ENCODE data around the gene CD8A. TPM values are rescaled to one million over a fixed set of nuclear protein-coding genes. Genes with fewer than 3 reads are reported as not detected.

The CD8A gene
- total and polyA plus RNA-seq, 4 donors, result 1.5 to 3.9 (median 3.2) TPM

- DNase-seq, result no peak
- Histone ChIP-seq H3K27me3 (ENCODE audit: control insufficient read depth in 1 of 2, insufficient read depth in 2 of 2, low read length in 1 of 2) (no peaks in the 10 kb centered on the region), H3K4me3 (ENCODE audit: low read length in 2 of 2) (no peak overlapping the region), H3K27ac (ENCODE audit: low read depth in 1 of 2, low read length in 2 of 2) (no peak overlapping the region), H3K4me1 (ENCODE audit: control insufficient read depth in 1 of 2, insufficient read depth in 2 of 2, low read length in 2 of 2) (no peaks in the 10 kb centered on the region), H3K9me3 (ENCODE audit: control insufficient read depth, low read length) (no peaks in the 10 kb centered on the region), H3K36me3 (ENCODE audit: control insufficient read depth in 1 of 2, insufficient read depth in 2 of 2, low read length in 1 of 2) (peaks cover 11 to 15% of the 10 kb centered on the region in 2 donors)
- no peak for ATAC-seq (ENCODE audit: low FRiP score)
- intact Hi-C loops (cut with DNase I), result no loop called here
- WGBS, 2 donors, result 28 to 32% methylated on average over 4 of the region's 4 CpGs
Observed at GRCh38 chr2:86775338-86775737, 15.4 kb downstream of the CD8A start.

- intact Hi-C loops (cut with DNase I), result no loop called here
- Histone ChIP-seq H3K36me3 (ENCODE audit: control insufficient read depth in 1 of 2, insufficient read depth in 2 of 2, low read length in 1 of 2) (peaks cover 11 to 15% of the 10 kb centered on the region in 2 donors), H3K27me3 (ENCODE audit: control insufficient read depth in 1 of 2, insufficient read depth in 2 of 2, low read length in 1 of 2) (no peaks in the 10 kb centered on the region), H3K4me3 (ENCODE audit: low read length in 2 of 2) (no peak overlapping the region), H3K27ac (ENCODE audit: low read depth in 1 of 2, low read length in 2 of 2) (no peak overlapping the region), H3K4me1 (ENCODE audit: control insufficient read depth in 1 of 2, insufficient read depth in 2 of 2, low read length in 2 of 2) (no peaks in the 10 kb centered on the region), H3K9me3 (ENCODE audit: control insufficient read depth, low read length) (no peaks in the 10 kb centered on the region)
- WGBS, 2 donors, result 67 to 75% methylated on average over 5 of the region's 5 CpGs
- no peak for ATAC-seq (ENCODE audit: low FRiP score)
- no peak for DNase-seq
Observed at GRCh38 chr2:86774862-86775261, 15.9 kb downstream of the CD8A start.

- Histone ChIP-seq H3K4me3 (ENCODE audit: low read length in 2 of 2) (no peak overlapping the region), H3K27ac (ENCODE audit: low read depth in 1 of 2, low read length in 2 of 2) (no peak overlapping the region), H3K36me3 (ENCODE audit: control insufficient read depth in 1 of 2, insufficient read depth in 2 of 2, low read length in 1 of 2) (peaks cover 11 to 15% of the 10 kb centered on the region in 2 donors)
Observed at GRCh38 chr2:86772611-86773010, 18.1 kb downstream of the CD8A start.

GRCh38 chr2:86770816-86771301 is 19.9 kb downstream of the CD8A start:
- no peak for ATAC-seq (ENCODE audit: low FRiP score)
- H3K36me3 ChIP-seq (ENCODE audit: control insufficient read depth in 1 of 2, insufficient read depth in 2 of 2, low read length in 1 of 2), result peaks cover 11 to 12% of the 10 kb centered on the region in 2 donors
- H3K9me3 ChIP-seq (ENCODE audit: control insufficient read depth, low read length), result no peaks in the 10 kb centered on the region
- H3K27me3 ChIP-seq (ENCODE audit: control insufficient read depth in 1 of 2, insufficient read depth in 2 of 2, low read length in 1 of 2), result no peaks in the 10 kb centered on the region
- intact Hi-C loops (cut with DNase I), result no loop called here
- no peak overlapping the region for H3K27ac ChIP-seq (ENCODE audit: low read depth in 1 of 2, low read length in 2 of 2)
- no peak for DNase-seq
- no peak overlapping the region for H3K4me3 ChIP-seq (ENCODE audit: low read length in 2 of 2)
- WGBS, 2 donors, result 89 to 93% methylated on average over 6 of the region's 6 CpGs
- H3K4me1 ChIP-seq (ENCODE audit: control insufficient read depth in 1 of 2, insufficient read depth in 2 of 2, low read length in 2 of 2), result no peaks in the 10 kb centered on the region

More at GRCh38 chr2:86772611-86773010, 18.1 kb downstream of the CD8A start:
- DNase-seq (no peak), ATAC-seq (ENCODE audit: low FRiP score) (no peak)
- WGBS, 2 donors, result 69 to 72% methylated on average over 5 of the region's 5 CpGs
- Histone ChIP-seq H3K27me3 (ENCODE audit: control insufficient read depth in 1 of 2, insufficient read depth in 2 of 2, low read length in 1 of 2) (no peaks in the 10 kb centered on the region), H3K4me1 (ENCODE audit: control insufficient read depth in 1 of 2, insufficient read depth in 2 of 2, low read length in 2 of 2) (no peaks in the 10 kb centered on the region), H3K9me3 (ENCODE audit: control insufficient read depth, low read length) (no peaks in the 10 kb centered on the region)
- intact Hi-C loops (cut with DNase I), result no loop called here

GRCh38 chr2:86769838-86770237 is 20.9 kb downstream of the CD8A start:
- Histone ChIP-seq H3K4me1 (ENCODE audit: control insufficient read depth in 1 of 2, insufficient read depth in 2 of 2, low read length in 2 of 2) (no peaks in the 10 kb centered on the region), H3K4me3 (ENCODE audit: low read length in 2 of 2) (no peak overlapping the region), H3K36me3 (ENCODE audit: control insufficient read depth in 1 of 2, insufficient read depth in 2 of 2, low read length in 1 of 2) (peaks cover 10 to 11% of the 10 kb centered on the region in 2 donors), H3K27ac (ENCODE audit: low read depth in 1 of 2, low read length in 2 of 2) (no peak overlapping the region), H3K9me3 (ENCODE audit: control insufficient read depth, low read length) (no peaks in the 10 kb centered on the region), H3K27me3 (ENCODE audit: control insufficient read depth in 1 of 2, insufficient read depth in 2 of 2, low read length in 1 of 2) (no peaks in the 10 kb centered on the region)
- no peak for ATAC-seq (ENCODE audit: low FRiP score)
- intact Hi-C loops (cut with DNase I), result no loop called here
- WGBS, 2 donors, result 89 to 90% methylated on average over 4 of the region's 4 CpGs
- no peak for DNase-seq

GRCh38 chr2:86768189-86768949 is 22.3 kb downstream of the CD8A start:
- H3K4me3 ChIP-seq (ENCODE audit: low read length in 2 of 2), result no peak overlapping the region
- H3K4me1 ChIP-seq (ENCODE audit: control insufficient read depth in 1 of 2, insufficient read depth in 2 of 2, low read length in 2 of 2), result no peaks in the 10 kb centered on the region
- H3K9me3 ChIP-seq (ENCODE audit: control insufficient read depth, low read length), result no peaks in the 10 kb centered on the region
- DNase-seq (no peak), ATAC-seq (ENCODE audit: low FRiP score) (no peak)
- intact Hi-C loops (cut with DNase I), result no loop called here
- WGBS, 2 donors, result 80 to 84% methylated on average over 5 of the region's 5 CpGs
- no peak overlapping the region for H3K27ac ChIP-seq (ENCODE audit: low read depth in 1 of 2, low read length in 2 of 2)
- H3K27me3 ChIP-seq (ENCODE audit: control insufficient read depth in 1 of 2, insufficient read depth in 2 of 2, low read length in 1 of 2), result no peaks in the 10 kb centered on the region
- peaks cover 9 to 11% of the 10 kb centered on the region in 2 donors for H3K36me3 ChIP-seq (ENCODE audit: control insufficient read depth in 1 of 2, insufficient read depth in 2 of 2, low read length in 1 of 2)

- H3K9me3 ChIP-seq (ENCODE audit: control insufficient read depth, low read length), result no peaks in the 10 kb centered on the region
- no peak for ATAC-seq (ENCODE audit: low FRiP score)
- no peaks in the 10 kb centered on the region for H3K27me3 ChIP-seq (ENCODE audit: control insufficient read depth in 1 of 2, insufficient read depth in 2 of 2, low read length in 1 of 2)
- intact Hi-C loops (cut with DNase I), result no loop called here
- no peak for DNase-seq
- H3K27ac ChIP-seq (ENCODE audit: low read depth in 1 of 2, low read length in 2 of 2), result no peak overlapping the region
- no peaks in the 10 kb centered on the region for H3K4me1 ChIP-seq (ENCODE audit: control insufficient read depth in 1 of 2, insufficient read depth in 2 of 2, low read length in 2 of 2)
- H3K4me3 ChIP-seq (ENCODE audit: low read length in 2 of 2), result no peak overlapping the region
- 65 to 85% methylated on average over 1 of the region's 1 CpG for WGBS, 2 donors
- no peaks in the 10 kb centered on the region for H3K36me3 ChIP-seq (ENCODE audit: control insufficient read depth in 1 of 2, insufficient read depth in 2 of 2, low read length in 1 of 2)
Observed at GRCh38 chr2:86765310-86765695, 25.4 kb downstream of the CD8A start.

- Histone ChIP-seq H3K27me3 (ENCODE audit: control insufficient read depth in 1 of 2, insufficient read depth in 2 of 2, low read length in 1 of 2) (no peaks in the 10 kb centered on the region), H3K4me1 (ENCODE audit: control insufficient read depth in 1 of 2, insufficient read depth in 2 of 2, low read length in 2 of 2) (no peaks in the 10 kb centered on the region), H3K9me3 (ENCODE audit: control insufficient read depth, low read length) (no peaks in the 10 kb centered on the region), H3K4me3 (ENCODE audit: low read length in 2 of 2) (no peak overlapping the region), H3K27ac (ENCODE audit: low read depth in 1 of 2, low read length in 2 of 2) (no peak overlapping the region), H3K36me3 (ENCODE audit: control insufficient read depth in 1 of 2, insufficient read depth in 2 of 2, low read length in 1 of 2) (no peaks in the 10 kb centered on the region)
- 57 to 67% methylated on average over 4 of the region's 4 CpGs for WGBS, 2 donors
- intact Hi-C loops (cut with DNase I), result no loop called here
- ATAC-seq (ENCODE audit: low FRiP score) (peak; percentile 54), DNase-seq (no peak)
Observed at GRCh38 chr2:86764661-86765309, 25.9 kb downstream of the CD8A start.

GRCh38 chr2:86760371-86760770 is 30.3 kb downstream of the CD8A start:
- 87 to 88% methylated on average over 4 of the region's 4 CpGs for WGBS, 2 donors
- Histone ChIP-seq H3K36me3 (ENCODE audit: control insufficient read depth in 1 of 2, insufficient read depth in 2 of 2, low read length in 1 of 2) (no peaks in the 10 kb centered on the region), H3K4me3 (ENCODE audit: low read length in 2 of 2) (no peak overlapping the region), H3K27me3 (ENCODE audit: control insufficient read depth in 1 of 2, insufficient read depth in 2 of 2, low read length in 1 of 2) (no peaks in the 10 kb centered on the region), H3K27ac (ENCODE audit: low read depth in 1 of 2, low read length in 2 of 2) (no peak overlapping the region), H3K4me1 (ENCODE audit: control insufficient read depth in 1 of 2, insufficient read depth in 2 of 2, low read length in 2 of 2) (no peaks in the 10 kb centered on the region), H3K9me3 (ENCODE audit: control insufficient read depth, low read length) (no peaks in the 10 kb centered on the region)
- intact Hi-C loops (cut with DNase I), result no loop called here
- no peak for ATAC-seq (ENCODE audit: low FRiP score)
- no peak for DNase-seq

Data from aorta (tissue), 5 donors.